ENCODE results near the gene TULP1.
"Not testable (repeated sequence)": the region's sequence is repeated elsewhere in the genome, so short reads cannot be mapped to it uniquely, and the experiment has no call there.

Gene TULP1

GRCh38 chr6:35512740-35513139 lies at the start of gene TULP1:
TSS of gene TULP1 (minus strand) at chr6:35512896. CDS start at chr6:35512858, 38 bp downstream.
- no peak for DNase-seq

GRCh38 chr6:35562060-35562459 lies 49.4 kb upstream of the TULP1 start:
- no peak for DNase-seq

GRCh38 chr6:35561113-35561512 lies 48.4 kb upstream of the TULP1 start:
- no peak for DNase-seq

GRCh38 chr6:35558571-35558970 lies 45.9 kb upstream of the TULP1 start:
- DNase-seq, result no peak

GRCh38 chr6:35557239-35557638 lies 44.5 kb upstream of the TULP1 start:
- DNase-seq, result no peak

- DNase-seq, result no peak
These were observed 42.1 kb upstream of the TULP1 start for GRCh38 chr6:35554811-35555210.

GRCh38 chr6:35553315-35553714 lies 40.6 kb upstream of the TULP1 start:
- DNase-seq, result no peak

- peak; percentile 22 for DNase-seq
These were observed 39.7 kb upstream of the TULP1 start for GRCh38 chr6:35552285-35552917.

GRCh38 chr6:35550437-35550836 lies 37.7 kb upstream of the TULP1 start:
- no peak for DNase-seq

- DNase-seq, result no peak
These were observed 35.0 kb upstream of the TULP1 start for GRCh38 chr6:35547676-35548075.

- DNase-seq, result no peak
These were observed 32.2 kb upstream of the TULP1 start for GRCh38 chr6:35544769-35545361.

GRCh38 chr6:35543459-35544193 lies 30.9 kb upstream of the TULP1 start:
- DNase-seq, result no peak

GRCh38 chr6:35541836-35542235 lies 29.1 kb upstream of the TULP1 start:
- DNase-seq, result no peak

- no peak for DNase-seq
These were observed 26.5 kb upstream of the TULP1 start for GRCh38 chr6:35539223-35539622.

GRCh38 chr6:35535847-35536246 lies 23.2 kb upstream of the TULP1 start:
- not testable (repeated sequence) for DNase-seq

- DNase-seq, result peak; percentile 10
These were observed 21.9 kb upstream of the TULP1 start for GRCh38 chr6:35534407-35535170.

- DNase-seq, result no peak
These were observed 21.3 kb upstream of the TULP1 start for GRCh38 chr6:35533981-35534380.

GRCh38 chr6:35532126-35532525 lies 19.4 kb upstream of the TULP1 start:
- DNase-seq, result no peak

- DNase-seq, result no peak
These were observed 11.8 kb upstream of the TULP1 start for GRCh38 chr6:35524380-35525020.

- DNase-seq, result peak; percentile 55
These were observed 10.3 kb upstream of the TULP1 start for GRCh38 chr6:35522660-35523658.

- no peak for DNase-seq
These were observed 9.5 kb upstream of the TULP1 start for GRCh38 chr6:35522151-35522550.

- DNase-seq, result no peak
These were observed 8.5 kb upstream of the TULP1 start for GRCh38 chr6:35521235-35521634.
